Panc1 (cell line): ENCODE results near the gene PITX2. TPM values are rescaled to one million over a fixed set of nuclear protein-coding genes. Genes with fewer than 3 reads are reported as not detected.

Experiments
- ATAC-seq: fragments of 200-7000 bp; cut with Tn5 transposase; 2 replicates; pipeline ENCODE4 v1.9.1; 2020; ENCODE audit warnings: mild to moderate bottlenecking, moderate library complexity
- BruUV-seq: library from RNA; stranded (reverse); fragments of 400-500 nt; replicated peaks from 2 replicates; lab custom pipeline; 2021; lab: Mats Ljungman, UMichigan
- CTCF ChIA-PET: fragments of 300-600 bp; sonication (Branson Sonifier 250); formaldehyde crosslinking; loops from one replicate; lab custom pipeline; 2022; ENCODE audit warnings: antibody characterized with exemption; lab: Charles Lee
- POLR2A ChIA-PET: fragments of 300-600 bp; sonication (Branson Sonifier 250); formaldehyde crosslinking; loops from one replicate; lab custom pipeline; 2022; ENCODE audit warnings: antibody characterized with exemption; lab: Charles Lee
- DNase-seq: peaks from one replicate; pipeline ENCODE4 v3.0.0-alpha.2; 2010; ENCODE audit warnings: low read depth, low spot score
- H3K27ac ChIP-seq: 2 replicates; pipeline ENCODE4 v1.5.1; 2011; ENCODE audit warnings: mild to moderate bottlenecking, low read length, inconsistent platforms
- H3K27me3 ChIP-seq: fragments of 200-500 bp; sonication (Bioruptor generic); 2 replicates; pipeline ENCODE4 v1.6.0; 2014; ENCODE audit warnings: low read length, inconsistent platforms; ENCODE audit not compliant: control insufficient read depth, insufficient read depth
- H3K36me3 ChIP-seq: fragments of 200-500 bp; sonication (Bioruptor generic); 2 replicates; pipeline ENCODE4 v1.5.1; 2014; ENCODE audit warnings: inconsistent platforms, mild to moderate bottlenecking, low read length, moderate library complexity; ENCODE audit not compliant: control insufficient read depth, insufficient read depth
- H3K4me1 ChIP-seq: 2 replicates; pipeline ENCODE4 v1.5.1; 2011; ENCODE audit warnings: inconsistent platforms, mild to moderate bottlenecking, low read length, moderate library complexity; ENCODE audit not compliant: control insufficient read depth, insufficient read depth
- H3K4me3 ChIP-seq, 2 experiments: 2 replicates each; pipeline ENCODE4 v1.5.1; 2011 to 2012; ENCODE audit warnings: low read depth in 2 of 2, low read length in 2 of 2, mild to moderate bottlenecking in 2 of 2, inconsistent platforms in 1 of 2, moderate library complexity in 1 of 2
- H3K9me3 ChIP-seq: fragments of 200-500 bp; sonication (Bioruptor generic); 2 replicates; pipeline ENCODE4 v1.5.1; 2014; ENCODE audit warnings: low read depth, mild to moderate bottlenecking, inconsistent platforms, low read length, moderate library complexity; ENCODE audit not compliant: control insufficient read depth, insufficient read depth
- CTCF ChIP-seq: fragments of 450-650 bp; IDR thresholded peaks from 2 replicates; pipeline ENCODE4 v1.5.1; 2017; ENCODE audit warnings: mild to moderate bottlenecking
- POLR2AphosphoS5 ChIP-seq: IDR thresholded peaks from 2 replicates; pipeline ENCODE4 v1.6.1; 2012; ENCODE audit warnings: mild to moderate bottlenecking, low read depth, low read length, moderate library complexity
- REST ChIP-seq, 2 experiments: IDR thresholded peaks; 2 replicates each; pipeline ENCODE4 v1.6.1; 2011 to 2012; ENCODE audit warnings: low read depth in 2 of 2, control low read depth in 1 of 2, low read length in 1 of 2, mild to moderate bottlenecking in 1 of 2, moderate library complexity in 1 of 2; ENCODE audit not compliant: insufficient read depth in 1 of 2
- SIN3A ChIP-seq: IDR thresholded peaks from 2 replicates; pipeline ENCODE4 v1.6.1; 2012; ENCODE audit warnings: low read depth, mild to moderate bottlenecking, low read length, moderate library complexity, borderline replicate concordance; ENCODE audit not compliant: insufficient read depth
- TCF7L2 ChIP-seq: IDR thresholded peaks from 2 replicates; pipeline ENCODE4 v1.6.1; 2011; ENCODE audit warnings: mild to moderate bottlenecking, low read depth, low read length, inconsistent platforms
- in situ Hi-C: cut with HindIII; loops from 2 replicates; pipeline ENCODE4 v1.10.0; 2016; ENCODE audit warnings: low sequenced_read_pairs, low pct_unique_long_range_greater_than_20kb
- intact Hi-C: fragments of 100-400 bp; cut with micrococcal nuclease; formaldehyde crosslinking; loops from one replicate; pipeline ENCODE4 v1.10.0; 2022; ENCODE audit not compliant: unreplicated experiment
- total RNA-seq: library from RNA; stranded (reverse); gene quantifications from one replicate; pipeline ENCODE4 v1.2.1, GENCODE V29; 2021; ENCODE audit not compliant: unreplicated experiment

PITX2 gene
- total RNA-seq, 1 experiment from 2014 or later = 0.44 TPM

GRCh38 chr4:110667670-110668069 lies 44.8 kb upstream of the PITX2 start:
- CTCF ChIA-PET = no interaction called here
- H3K27ac ChIP-seq = no peak overlapping the region
- intact Hi-C loops = no loop called here

GRCh38 chr4:110666030-110666429 lies 43.2 kb upstream of the PITX2 start:
- in situ Hi-C loops (no loop called here), intact Hi-C loops (no loop called here)
- no TSS peak for BruUV-seq
- POLR2A ChIA-PET = no interaction called here
- CTCF ChIA-PET = no interaction called here
- ATAC-seq = no peak
- TF ChIP-seq POLR2AphosphoS5 (no peak), SIN3A (no peak), REST (IDR thresholded peaks at IDR 0.05; ENCODE audit: insufficient read depth in 1 of 2, low read depth in 2 of 2, low read length in 1 of 2) (no peak), TCF7L2 (no peak), CTCF (no peak)
- no peaks in the 10 kb centered on the region for H3K36me3 ChIP-seq
- H3K27me3 ChIP-seq = no peaks in the 10 kb centered on the region
- no peak for DNase-seq
- no peak overlapping the region for H3K4me3 ChIP-seq
- no peak overlapping the region for H3K27ac ChIP-seq
- no peaks in the 10 kb centered on the region for H3K9me3 ChIP-seq
- no peaks in the 10 kb centered on the region for H3K4me1 ChIP-seq

More at GRCh38 chr4:110667670-110668069, 44.8 kb upstream of the PITX2 start:
- BruUV-seq = no TSS peak
- in situ Hi-C loops = no loop called here
- Histone ChIP-seq H3K4me3 (no peak overlapping the region), H3K36me3 (no peaks in the 10 kb centered on the region), H3K9me3 (no peaks in the 10 kb centered on the region), H3K4me1 (no peaks in the 10 kb centered on the region), H3K27me3 (no peaks in the 10 kb centered on the region)
- POLR2A ChIA-PET = no interaction called here
- no peak for ATAC-seq
- TF ChIP-seq CTCF (no peak), POLR2AphosphoS5 (no peak), TCF7L2 (no peak), REST (IDR thresholded peaks at IDR 0.05; ENCODE audit: insufficient read depth in 1 of 2, low read depth in 2 of 2, low read length in 1 of 2) (no peak), SIN3A (no peak)
- no peak for DNase-seq
